Measurements from ENCODE around the gene GGTLC2.

The GGTLC2 gene

DNA sequence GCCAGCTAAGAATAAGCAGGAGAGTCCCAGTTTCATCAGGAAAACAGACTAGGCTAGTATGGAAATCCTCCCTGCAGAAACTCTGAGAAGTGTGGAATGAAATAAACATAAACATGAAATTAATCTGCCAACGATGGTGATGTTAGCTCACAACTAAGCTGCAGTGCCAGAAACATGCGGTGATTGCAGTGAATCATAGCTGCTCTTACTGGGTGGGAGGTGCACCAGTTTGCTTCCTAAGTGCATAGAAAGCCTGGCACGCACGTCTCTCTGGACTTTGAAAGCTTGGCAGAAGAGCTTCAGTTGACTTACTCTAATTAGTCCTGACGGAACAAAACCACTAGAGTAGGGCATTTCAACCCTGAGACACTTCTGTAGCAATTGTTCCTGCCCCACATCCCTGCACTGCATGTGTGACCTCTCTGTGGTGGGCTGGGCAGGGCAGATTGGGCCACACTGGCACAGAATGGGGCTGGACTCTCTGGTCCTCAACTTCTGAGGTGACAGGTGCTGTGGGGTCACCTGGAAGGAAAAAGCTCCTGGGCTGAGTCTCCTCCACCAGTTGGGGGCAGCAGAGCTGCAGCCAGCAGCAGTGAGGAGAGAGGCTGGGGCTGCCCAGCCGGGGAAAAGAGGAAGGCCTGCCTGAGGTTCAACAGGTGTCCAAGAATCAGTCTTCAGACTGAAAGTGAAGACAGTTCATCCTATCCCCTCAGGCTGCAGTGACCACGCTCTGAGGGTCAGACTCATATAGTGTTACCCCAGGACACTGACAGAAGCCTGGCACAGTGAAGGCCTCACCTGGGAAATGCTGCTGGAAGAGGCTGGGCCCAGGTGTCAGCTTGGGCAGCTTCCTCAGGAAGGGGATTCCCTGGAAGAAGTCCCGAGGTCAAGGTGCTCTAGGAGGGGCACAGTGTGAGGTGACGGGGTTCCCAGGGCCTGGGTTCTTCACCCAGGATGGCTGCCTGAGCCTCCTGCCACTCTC lies 40.5 kb downstream of the GGTLC2 start:
- TF ChIP-seq, protein P1, sequence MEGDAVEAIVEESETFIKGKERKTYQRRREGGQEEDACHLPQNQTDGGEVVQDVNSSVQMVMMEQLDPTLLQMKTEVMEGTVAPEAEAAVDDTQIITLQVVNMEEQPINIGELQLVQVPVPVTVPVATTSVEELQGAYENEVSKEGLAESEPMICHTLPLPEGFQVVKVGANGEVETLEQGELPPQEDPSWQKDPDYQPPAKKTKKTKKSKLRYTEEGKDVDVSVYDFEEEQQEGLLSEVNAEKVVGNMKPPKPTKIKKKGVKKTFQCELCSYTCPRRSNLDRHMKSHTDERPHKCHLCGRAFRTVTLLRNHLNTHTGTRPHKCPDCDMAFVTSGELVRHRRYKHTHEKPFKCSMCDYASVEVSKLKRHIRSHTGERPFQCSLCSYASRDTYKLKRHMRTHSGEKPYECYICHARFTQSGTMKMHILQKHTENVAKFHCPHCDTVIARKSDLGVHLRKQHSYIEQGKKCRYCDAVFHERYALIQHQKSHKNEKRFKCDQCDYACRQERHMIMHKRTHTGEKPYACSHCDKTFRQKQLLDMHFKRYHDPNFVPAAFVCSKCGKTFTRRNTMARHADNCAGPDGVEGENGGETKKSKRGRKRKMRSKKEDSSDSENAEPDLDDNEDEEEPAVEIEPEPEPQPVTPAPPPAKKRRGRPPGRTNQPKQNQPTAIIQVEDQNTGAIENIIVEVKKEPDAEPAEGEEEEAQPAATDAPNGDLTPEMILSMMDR (IDR thresholded peaks at IDR 0.05): peak; percentile 68

DNA sequence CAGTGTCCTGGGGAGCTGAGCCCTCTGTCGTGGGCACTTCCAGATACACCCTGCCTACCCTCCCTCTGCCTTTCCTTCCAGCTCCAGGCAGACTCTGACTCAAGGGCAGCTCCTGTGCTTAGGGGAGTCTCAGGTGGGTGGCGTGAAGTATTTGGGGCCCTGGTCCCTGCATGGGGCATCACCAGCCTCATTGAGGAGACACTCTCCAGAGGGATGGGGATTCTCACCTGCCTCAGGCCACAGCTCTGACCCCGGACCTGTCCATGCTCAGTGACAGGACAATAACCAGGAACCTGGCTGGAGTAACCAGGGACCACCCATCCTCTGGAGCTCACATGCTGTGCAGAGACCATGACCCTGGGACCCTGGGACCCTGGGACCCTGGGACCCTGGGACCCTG lies 41.2 kb downstream of the GGTLC2 start:
- TF ChIP-seq, protein P1 (IDR thresholded peaks at IDR 0.05): no peak

DNA sequence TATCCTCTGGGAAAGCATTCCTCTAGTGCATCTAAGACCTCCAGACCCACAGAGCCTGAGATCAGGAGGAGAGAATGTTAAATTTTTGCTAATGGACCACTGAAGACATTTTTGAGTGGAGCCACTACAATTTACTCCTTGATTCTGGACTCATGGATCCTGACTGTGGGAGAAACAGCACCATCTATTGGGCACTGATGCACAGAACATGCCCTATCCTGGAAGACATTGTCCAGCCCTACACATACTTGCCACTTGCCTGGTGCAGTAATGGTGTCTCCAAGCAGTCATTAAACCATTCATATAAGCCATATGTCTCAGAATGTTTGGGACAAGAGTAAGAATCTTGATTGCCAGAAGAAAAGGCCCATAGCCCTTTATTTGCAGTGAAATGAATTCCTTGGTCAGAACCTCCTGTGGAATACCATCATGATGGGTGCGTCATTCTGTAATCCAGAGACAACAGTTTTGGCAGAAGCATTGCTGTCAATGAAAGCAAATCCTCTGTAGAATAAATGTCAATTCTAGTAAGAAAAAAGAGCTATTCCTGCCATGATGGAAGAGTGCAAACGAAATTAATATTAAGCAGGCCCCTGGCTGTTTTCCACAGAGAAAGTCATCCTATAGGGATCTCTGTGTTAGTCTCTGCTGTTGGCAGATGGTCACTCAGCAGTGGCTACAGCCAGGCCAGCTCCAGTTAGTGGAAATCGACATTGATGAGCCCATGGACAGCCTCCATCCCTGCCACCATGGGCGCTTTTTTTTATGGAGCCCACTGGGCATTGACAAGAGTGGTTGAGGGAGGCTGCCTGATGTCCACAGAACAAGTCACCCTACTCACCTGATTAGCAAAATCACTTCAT lies 43.5 kb downstream of the GGTLC2 start:
- TF ChIP-seq, protein P1 (IDR thresholded peaks at IDR 0.05): peak; percentile 79

DNA sequence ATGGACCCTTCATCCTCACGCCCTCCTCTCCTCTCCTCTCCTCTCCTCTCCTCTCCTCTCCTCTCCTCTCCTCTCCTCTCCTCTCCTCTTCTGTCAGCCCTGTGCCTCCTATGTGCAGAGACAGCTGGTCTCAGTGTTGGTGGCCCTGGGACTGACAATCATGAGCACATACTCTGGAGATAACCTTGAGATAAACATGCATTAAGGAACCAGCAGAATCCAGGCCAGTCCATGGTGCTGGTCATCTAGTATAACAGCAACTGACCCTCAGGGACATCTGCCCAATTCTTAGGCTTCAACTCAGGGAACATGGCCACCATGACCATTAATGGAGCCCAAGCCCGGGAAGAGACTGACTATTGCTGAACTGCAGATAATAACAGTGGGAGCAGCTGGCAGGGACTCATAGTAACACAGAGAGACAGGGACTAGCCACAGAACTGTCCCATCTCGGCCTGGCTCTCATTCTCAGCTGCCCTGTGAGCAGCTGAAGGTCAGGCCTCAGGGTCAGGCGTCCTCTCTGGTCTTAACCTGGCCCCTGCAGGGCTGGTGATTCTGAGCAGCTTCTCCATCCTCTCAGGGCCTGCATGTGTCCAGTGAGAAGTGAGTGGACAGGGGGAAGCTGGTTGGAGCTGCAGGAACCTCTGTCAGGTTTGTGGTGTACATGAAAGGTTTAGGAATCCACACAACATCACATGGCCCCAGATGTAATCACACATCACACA lies 45.4 kb downstream of the GGTLC2 start:
- TF ChIP-seq, protein P1 (IDR thresholded peaks at IDR 0.05): no peak

DNA sequence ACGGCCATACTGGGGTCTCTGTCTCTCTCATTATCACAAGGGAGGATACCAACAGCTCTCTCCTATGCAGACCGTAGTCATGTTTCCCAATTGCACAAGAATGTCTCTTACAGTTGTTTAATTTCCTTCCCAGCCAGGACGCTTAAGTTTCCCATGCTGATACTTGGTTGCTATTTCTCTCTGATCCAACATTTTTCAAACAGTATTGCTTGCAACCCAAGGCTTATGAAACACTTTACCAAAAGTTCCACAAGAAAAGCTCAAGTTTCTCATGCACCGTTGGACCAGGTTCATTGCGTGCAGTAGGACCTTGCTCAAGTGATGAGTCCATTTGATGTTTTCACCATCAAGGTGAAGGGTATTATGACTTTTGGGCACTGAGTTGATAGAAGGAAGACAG lies 46.6 kb downstream of the GGTLC2 start:
- TF ChIP-seq, protein P1 (IDR thresholded peaks at IDR 0.05): no peak

DNA sequence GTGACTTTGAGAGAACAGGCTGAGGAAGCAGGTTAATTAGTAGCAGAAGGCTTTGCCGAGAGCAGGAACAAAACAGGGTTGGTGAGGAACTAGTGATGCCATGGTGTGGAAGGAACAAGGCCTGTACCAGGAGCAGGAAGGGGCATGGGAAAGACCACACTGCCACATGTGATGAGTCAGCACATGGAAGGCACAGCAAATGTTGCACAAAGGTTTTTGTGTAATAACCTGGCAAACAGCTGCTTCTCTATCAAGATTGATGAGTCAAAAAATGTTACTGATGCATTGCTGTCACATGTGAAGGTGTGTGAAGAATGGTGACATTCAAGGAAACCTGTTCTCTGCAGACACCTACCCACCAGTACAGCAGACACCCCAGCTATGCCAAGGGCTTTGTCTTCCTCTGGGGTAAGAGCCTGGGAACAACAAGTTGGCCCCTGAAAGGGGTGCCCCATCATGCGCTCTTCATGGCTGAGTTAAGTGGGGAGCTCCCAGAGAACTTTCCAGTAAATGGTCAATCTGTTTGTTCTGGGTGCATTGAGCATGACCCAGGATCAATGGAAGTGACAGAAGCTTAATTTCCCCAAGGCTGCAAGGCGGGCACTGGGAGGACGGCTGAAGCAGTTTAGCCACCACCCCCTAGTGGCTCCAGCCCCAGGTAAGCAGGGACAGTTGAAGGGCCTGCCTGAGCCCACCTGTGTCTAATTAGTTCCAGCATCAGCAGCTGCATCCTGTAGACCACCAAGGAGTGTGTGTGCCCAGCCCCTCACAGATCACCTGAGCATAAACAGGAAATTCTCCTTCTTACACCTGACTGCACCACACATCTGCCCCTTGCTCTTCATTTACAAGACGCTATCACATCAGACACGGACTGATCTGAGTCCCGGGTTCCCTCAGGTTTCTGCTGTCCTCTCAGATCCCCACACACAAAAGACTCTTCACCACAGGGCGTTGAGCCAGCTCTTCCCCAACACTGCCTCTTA lies 47.6 kb downstream of the GGTLC2 start:
- TF ChIP-seq, protein P1 (IDR thresholded peaks at IDR 0.05): no peak

All from LNCAP (cell line).